Natural killer cell (primary cell): ENCODE data around the gene DUSP28. TPM values are rescaled to one million over a fixed set of nuclear protein-coding genes. Genes with fewer than 3 reads are reported as not detected.

Source experiments
- ATAC-seq, 3 donors: fragments of 150-1000 bp in 2 of 3; fragments of 200-7000 bp in 1 of 3; cut with Tn5 transposase; 1 replicate in 1 of 3; 2 replicates in 2 of 3; pipeline ENCODE4 v1.10.0; 2021; ENCODE audit warnings: mild to moderate bottlenecking in 2 of 3, moderate library complexity in 2 of 3
- DNase-seq, 2 donors: peaks; one replicate each; pipeline versions ENCODE4 v3.0.0 to v3.0.0-alpha.2; 2013 to 2021; ENCODE audit warnings: mixed read lengths in 1 of 2
- H3K27ac ChIP-seq: one replicate; pipeline ENCODE4 v1.5.1; 2013; ENCODE audit warnings: mild to moderate bottlenecking, low read length
- H3K27me3 ChIP-seq: one replicate; pipeline ENCODE4 v1.6.1; 2013; ENCODE audit warnings: low read length; ENCODE audit not compliant: control insufficient read depth, insufficient read depth
- H3K36me3 ChIP-seq: one replicate; pipeline ENCODE4 v1.6.1; 2013; ENCODE audit warnings: low read length; ENCODE audit not compliant: control insufficient read depth, insufficient read depth
- H3K4me1 ChIP-seq: one replicate; pipeline ENCODE4 v1.6.1; 2013; ENCODE audit warnings: low read length; ENCODE audit not compliant: control insufficient read depth, insufficient read depth
- H3K4me3 ChIP-seq: one replicate; pipeline ENCODE4 v1.5.1; 2013; ENCODE audit warnings: low read length
- H3K9me3 ChIP-seq: one replicate; pipeline ENCODE4 v1.6.1; 2013; ENCODE audit warnings: low read length; ENCODE audit not compliant: control insufficient read depth, insufficient read depth
- H3K27ac Mint-ChIP-seq, 2 donors: one replicate each; pipeline ENCODE4 v1.8.0; 2022; ENCODE audit warnings: mild to moderate bottlenecking in 2 of 2, mixed read lengths in 2 of 2, moderate library complexity in 1 of 2
- H3K27me3 Mint-ChIP-seq, 2 donors: one replicate each; pipeline ENCODE4 v1.8.0; 2022; ENCODE audit warnings: low read depth in 2 of 2, mixed read lengths in 2 of 2
- H3K36me3 Mint-ChIP-seq: one replicate; pipeline ENCODE4 v1.8.0; 2022; ENCODE audit warnings: mixed read lengths
- H3K4me1 Mint-ChIP-seq, 2 donors: one replicate each; pipeline ENCODE4 v1.8.0; 2022; ENCODE audit warnings: mixed read lengths in 2 of 2
- H3K4me3 Mint-ChIP-seq: one replicate; pipeline ENCODE4 v1.8.0; 2022; ENCODE audit warnings: mild to moderate bottlenecking, moderate library complexity, mixed read lengths
- H3K9me3 Mint-ChIP-seq, 2 donors: one replicate each; pipeline ENCODE4 v1.8.0; 2022; ENCODE audit warnings: mixed read lengths in 2 of 2
- WGBS: methylation state at CpG from one replicate; pipeline ENCODE4 v1.1.7; 2013; ENCODE audit warnings: missing lambda C conversion rate; ENCODE audit not compliant: insufficient coverage; 5-methylcytosine and 5-hydroxymethylcytosine counted together
- intact Hi-C: fragments of 100-400 bp; cut with micrococcal nuclease; formaldehyde crosslinking; loops from one replicate; pipeline ENCODE4 v1.14.2; 2022
- total RNA-seq, 4 donors: library from RNA; stranded (reverse); fragments of 120-200 nt in 1 of 4; gene quantifications; one replicate each; pipeline versions ENCODE4 v1.2.3 to v1.2.4, GENCODE V29; 2013 to 2022
- TF ChIP-seq, protein P1 (sequence below): fragments of 200-600 bp; IDR thresholded peaks from one replicate; pipeline ENCODE4 v1.8.0; 2022; ENCODE audit warnings: antibody characterized with exemption

Gene DUSP28
- total RNA-seq, 3 donors from 2014 or later (not counting 1 experiment from before 2014, with no cell fraction given): 13.5 to 25.2 (median 18.5) TPM

DNA sequence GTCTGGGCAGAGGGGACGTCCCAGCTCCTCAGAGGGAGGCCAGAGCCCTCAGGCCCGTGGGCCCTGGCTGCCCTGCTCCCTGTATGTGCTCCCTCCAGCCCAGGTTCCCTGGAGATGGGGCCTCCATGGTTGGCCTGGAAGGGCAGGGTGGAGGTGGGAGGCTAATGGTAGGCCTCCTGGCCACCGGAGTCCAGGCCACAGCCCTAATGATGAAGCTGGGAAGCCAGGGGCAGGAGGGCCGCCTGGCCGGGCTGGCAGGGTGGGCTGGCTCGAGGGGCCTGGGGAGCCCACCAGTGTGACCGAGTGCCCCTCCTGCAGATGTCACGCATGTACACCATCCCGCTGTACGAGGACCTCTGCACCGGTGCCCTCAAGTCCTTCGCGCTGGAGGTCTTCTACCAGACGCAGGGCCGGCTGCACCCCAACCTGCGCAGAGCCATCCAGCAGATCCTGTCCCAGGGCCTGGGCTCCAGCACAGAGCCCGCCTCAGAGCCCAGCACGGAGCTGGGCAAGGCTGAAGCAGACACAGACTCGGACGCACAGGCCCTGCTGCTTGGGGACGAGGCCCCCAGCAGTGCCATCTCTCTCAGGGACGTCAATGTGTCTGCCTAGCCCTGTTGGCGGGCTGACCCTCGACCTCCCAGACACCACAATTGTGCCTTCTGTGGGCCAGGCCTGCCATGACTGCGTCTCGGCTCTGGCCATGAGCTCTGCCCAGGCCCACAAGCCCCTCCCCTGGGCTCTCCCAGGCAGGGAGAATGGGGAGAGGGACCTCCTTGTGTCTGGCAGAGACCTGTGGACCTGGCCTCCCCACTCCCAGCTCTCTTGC lies 17.3 kb downstream of the DUSP28 start:
- ATAC-seq (no peak), DNase-seq (no peak)
- peaks cover 55% of the 10 kb centered on the region for H3K36me3 ChIP-seq
- no peaks in the 10 kb centered on the region for H3K9me3 Mint-ChIP-seq
- no peak overlapping the region for H3K27ac ChIP-seq
- H3K27me3 Mint-ChIP-seq: no peaks in the 10 kb centered on the region
- WGBS: 97% methylated on average over 26 of the region's 26 CpGs
- H3K4me1 Mint-ChIP-seq: peaks cover 21 to 39% of the 10 kb centered on the region in 2 donors
- H3K4me3 ChIP-seq: no peak overlapping the region
- H3K36me3 Mint-ChIP-seq: no peaks in the 10 kb centered on the region
- no peaks in the 10 kb centered on the region for H3K9me3 ChIP-seq
- H3K27me3 ChIP-seq: no peaks in the 10 kb centered on the region
- peaks cover 30% of the 10 kb centered on the region for H3K4me1 ChIP-seq
- intact Hi-C loops: no loop called here
- TF ChIP-seq, protein P1, sequence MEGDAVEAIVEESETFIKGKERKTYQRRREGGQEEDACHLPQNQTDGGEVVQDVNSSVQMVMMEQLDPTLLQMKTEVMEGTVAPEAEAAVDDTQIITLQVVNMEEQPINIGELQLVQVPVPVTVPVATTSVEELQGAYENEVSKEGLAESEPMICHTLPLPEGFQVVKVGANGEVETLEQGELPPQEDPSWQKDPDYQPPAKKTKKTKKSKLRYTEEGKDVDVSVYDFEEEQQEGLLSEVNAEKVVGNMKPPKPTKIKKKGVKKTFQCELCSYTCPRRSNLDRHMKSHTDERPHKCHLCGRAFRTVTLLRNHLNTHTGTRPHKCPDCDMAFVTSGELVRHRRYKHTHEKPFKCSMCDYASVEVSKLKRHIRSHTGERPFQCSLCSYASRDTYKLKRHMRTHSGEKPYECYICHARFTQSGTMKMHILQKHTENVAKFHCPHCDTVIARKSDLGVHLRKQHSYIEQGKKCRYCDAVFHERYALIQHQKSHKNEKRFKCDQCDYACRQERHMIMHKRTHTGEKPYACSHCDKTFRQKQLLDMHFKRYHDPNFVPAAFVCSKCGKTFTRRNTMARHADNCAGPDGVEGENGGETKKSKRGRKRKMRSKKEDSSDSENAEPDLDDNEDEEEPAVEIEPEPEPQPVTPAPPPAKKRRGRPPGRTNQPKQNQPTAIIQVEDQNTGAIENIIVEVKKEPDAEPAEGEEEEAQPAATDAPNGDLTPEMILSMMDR: no peak
- no peak overlapping the region for H3K27ac Mint-ChIP-seq
- no peak overlapping the region for H3K4me3 Mint-ChIP-seq

DNA sequence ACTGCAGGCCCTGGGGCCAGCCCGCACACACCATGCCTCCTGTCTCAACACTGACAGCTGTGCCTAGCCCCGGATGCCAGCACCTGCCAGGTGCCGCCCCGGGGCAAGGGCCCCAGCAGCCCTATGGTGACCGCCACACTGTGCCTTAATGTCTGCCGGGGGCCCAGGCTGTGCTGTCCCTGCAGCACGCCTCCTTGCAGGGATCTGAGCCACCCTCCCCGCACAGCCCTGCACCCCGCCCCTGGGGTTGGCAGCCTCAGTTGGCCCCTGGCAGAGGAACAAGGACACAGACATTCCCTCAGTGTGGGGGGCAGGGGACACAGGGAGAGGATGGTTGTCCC lies 17.9 kb downstream of the DUSP28 start:
- H3K4me1 Mint-ChIP-seq: peaks cover 21 to 40% of the 10 kb centered on the region in 2 donors
- 96% methylated on average over 9 of the region's 9 CpGs for WGBS
- intact Hi-C loops: no loop called here
- no peak overlapping the region for H3K4me3 ChIP-seq
- H3K27me3 Mint-ChIP-seq: no peaks in the 10 kb centered on the region
- no peak overlapping the region for H3K4me3 Mint-ChIP-seq
- no peaks in the 10 kb centered on the region for H3K9me3 Mint-ChIP-seq
- H3K4me1 ChIP-seq: peaks cover 25% of the 10 kb centered on the region
- TF ChIP-seq, protein P1: no peak
- ATAC-seq: no peak
- DNase-seq: no peak
- no peak overlapping the region for H3K27ac Mint-ChIP-seq
- no peaks in the 10 kb centered on the region for H3K36me3 Mint-ChIP-seq
- no peak overlapping the region for H3K27ac ChIP-seq
- peaks cover 49% of the 10 kb centered on the region for H3K36me3 ChIP-seq
- no peaks in the 10 kb centered on the region for H3K9me3 ChIP-seq
- H3K27me3 ChIP-seq: no peaks in the 10 kb centered on the region

DNA sequence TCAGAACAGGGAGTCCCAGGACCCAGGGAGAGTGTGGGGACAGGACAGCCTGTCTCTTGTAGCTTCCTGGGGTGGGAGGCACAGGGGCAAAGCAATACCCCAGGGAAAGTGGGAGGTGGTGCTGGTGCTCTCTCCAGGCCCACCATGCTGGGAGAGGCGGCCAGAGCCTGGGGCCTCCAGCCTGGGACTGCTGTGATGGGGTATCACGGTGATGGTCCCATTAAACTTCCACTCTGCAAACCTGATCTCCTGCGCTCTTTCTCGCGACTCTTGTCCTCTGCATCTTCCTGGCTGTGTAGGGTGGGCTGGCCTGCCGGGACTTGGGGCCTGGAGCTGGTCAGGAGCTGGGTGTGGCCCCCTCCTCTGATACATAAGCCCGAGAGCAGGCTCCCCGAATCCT lies 18.3 kb downstream of the DUSP28 start:
- no peak for DNase-seq
- Histone ChIP-seq H3K9me3 (no peaks in the 10 kb centered on the region), H3K27ac (no peak overlapping the region), H3K36me3 (peaks cover 48% of the 10 kb centered on the region), H3K4me1 (peaks cover 25% of the 10 kb centered on the region), H3K27me3 (no peaks in the 10 kb centered on the region), H3K4me3 (no peak overlapping the region)
- Mint-ChIP-seq H3K27me3 (no peaks in the 10 kb centered on the region), H3K4me1 (peaks cover 21 to 40% of the 10 kb centered on the region in 2 donors), H3K27ac (peak overlapping the region in 1 of 2 donors; percentile 77), H3K36me3 (no peaks in the 10 kb centered on the region), H3K9me3 (no peaks in the 10 kb centered on the region), H3K4me3 (no peak overlapping the region)
- TF ChIP-seq, protein P1: no peak
- 88% methylated on average over 8 of the region's 8 CpGs for WGBS
- ATAC-seq: no peak
- intact Hi-C loops: no loop called here
